NCI-H128 (cell line): ENCODE results near the gene FOXP1.

ENCODE experiments used
- DNase-seq: peaks from one replicate; lab custom pipeline; 2025; ENCODE audit not compliant: unreplicated experiment; lab: John Stamatoyannopoulos, UW

The FOXP1 gene

DNA sequence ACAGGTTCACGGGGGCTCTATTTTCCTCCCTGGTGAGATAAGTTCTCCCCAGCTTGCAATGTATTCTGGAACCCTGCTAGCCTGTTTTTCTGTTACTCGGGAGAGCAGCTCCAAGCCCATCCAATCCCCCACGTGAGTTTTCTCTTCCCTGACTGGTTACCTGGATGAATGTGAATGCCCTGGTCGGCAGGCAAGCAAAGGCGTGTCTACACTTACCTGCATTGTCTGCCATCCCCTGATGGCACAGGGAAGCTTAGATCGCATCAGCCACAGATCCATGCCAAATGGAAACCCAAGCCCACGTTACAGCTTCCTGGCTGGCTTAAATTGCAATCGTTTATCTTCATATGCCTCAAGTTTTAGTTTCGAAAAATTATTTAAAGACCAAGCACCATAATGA, 149.9 kb downstream of the FOXP1 start:
- no peak for DNase-seq

DNA sequence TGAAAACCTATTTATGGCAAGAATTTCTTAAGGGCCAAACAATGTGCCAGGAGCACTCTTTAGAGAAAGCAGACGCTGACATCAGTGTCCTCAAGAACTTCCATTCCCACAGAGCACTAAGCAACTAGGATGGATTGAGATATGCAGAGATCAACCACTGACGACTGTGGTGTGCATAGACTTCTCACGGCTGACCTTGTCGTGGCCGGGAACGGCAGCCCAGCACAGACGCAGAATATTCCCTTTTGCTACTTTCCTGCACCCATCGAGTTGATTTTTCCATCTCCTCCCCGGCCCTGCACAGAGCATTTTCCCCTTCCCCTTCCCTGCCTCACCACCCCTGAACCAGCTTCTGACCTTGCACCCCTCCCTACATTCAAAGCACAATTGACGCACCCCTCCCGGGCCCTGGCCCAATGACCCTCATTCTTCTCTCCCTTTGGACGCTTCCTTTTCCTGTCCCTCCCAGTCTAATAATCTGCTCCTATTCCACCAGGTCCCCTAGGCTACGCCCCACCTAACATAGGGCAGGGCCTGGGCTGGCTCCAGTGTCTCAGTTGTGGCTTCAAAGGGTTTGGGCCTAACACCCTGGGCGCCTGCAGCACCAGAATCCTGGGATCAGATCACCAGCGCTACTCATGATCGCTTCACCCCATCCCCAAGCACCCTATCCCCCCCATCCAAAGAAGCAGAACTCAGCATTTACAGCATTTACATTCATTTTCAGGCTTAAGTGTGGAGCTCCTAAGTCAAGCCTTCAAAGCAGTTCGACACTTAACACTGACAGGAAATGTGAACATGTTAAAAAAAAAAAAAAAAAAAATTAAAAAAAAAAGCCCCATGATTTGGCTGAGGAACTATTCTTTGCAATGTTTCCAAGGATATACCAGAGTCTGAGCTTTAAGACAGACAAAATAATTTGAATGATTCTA, 151.2 kb downstream of the FOXP1 start:
- no peak for DNase-seq

DNA sequence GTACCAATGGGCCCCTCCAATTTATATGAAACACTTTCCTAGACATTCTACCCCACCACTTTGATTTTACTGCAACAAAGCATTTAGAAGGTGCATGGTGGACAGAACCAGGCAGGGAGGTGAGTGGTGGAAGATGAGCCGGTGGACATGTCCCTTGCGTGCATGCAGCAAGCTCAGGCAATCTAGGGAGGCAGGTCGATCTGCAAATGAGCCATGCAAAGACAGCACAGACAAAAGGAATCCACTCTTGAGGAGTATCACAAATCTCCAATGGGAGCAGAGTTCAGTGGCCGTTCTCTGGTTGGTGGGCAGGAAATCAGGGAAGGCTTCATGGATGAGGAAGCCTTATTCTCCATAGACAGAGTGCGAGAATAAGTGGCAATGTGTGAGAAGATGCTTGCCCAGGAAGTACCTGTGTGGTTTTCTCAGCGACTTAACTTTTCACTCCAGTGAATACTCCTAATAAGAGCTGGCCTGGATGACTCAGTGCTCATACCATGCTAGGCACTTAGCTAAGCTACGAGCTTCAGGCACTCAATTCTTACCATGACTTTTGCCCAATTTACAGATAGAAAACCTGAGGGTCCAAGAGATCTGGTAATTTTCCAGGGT, 152.5 kb downstream of the FOXP1 start:
- DNase-seq = no peak

DNA sequence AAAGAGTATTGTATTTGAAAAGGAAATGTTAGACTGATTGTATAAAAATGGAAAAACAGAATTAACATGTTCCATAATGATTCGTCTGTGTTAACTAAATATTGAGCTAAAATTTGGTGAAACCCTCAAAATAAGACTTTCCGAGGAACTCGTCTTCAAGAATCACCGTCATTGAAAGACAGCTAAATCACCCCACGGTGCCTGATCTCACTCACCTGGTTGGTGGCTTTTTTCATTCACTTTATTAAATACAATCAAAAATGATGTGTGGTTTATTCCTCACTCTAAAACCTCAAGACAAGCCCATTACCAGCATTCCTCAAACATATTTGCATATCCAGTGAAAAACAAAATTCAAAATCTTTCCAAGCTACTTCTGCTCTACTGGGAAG, 153.9 kb downstream of the FOXP1 start:
- no peak for DNase-seq

DNA sequence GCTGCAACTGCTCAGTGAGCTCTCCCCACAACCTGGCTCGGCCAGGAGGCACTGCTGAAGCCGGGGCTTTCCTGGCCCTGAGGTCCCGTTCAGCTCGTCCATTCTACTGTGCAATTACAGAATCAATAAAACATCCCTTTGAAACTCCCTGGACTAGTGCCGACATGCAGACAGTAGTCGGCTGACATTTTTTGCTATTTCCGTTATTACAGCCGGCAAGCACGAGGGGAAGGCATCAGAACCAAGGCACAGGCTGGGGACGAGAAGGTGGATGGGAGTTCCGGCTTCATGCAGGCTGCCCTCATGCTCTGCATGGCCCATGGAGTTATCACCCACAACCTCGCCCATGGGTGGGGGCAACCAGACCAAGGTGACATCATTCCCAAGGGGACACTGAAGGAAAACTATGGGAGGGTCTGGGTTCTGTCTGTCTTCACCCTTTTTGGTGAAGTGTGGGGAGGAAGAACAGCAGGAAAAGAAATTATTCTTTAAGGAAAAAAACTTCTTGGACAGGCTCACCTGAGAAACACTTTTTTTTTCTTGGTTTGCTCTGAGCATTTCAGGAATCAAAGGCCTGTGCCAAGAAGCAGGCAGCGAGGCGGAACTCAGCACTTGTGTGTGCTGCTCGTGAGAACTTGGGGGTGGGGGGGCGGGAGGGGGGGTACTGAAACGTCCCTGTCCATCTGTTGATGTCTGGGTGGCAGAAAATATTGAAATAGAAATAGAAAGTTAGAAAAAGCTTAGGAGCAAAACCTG, 154.5 kb downstream of the FOXP1 start:
- no peak for DNase-seq

DNA sequence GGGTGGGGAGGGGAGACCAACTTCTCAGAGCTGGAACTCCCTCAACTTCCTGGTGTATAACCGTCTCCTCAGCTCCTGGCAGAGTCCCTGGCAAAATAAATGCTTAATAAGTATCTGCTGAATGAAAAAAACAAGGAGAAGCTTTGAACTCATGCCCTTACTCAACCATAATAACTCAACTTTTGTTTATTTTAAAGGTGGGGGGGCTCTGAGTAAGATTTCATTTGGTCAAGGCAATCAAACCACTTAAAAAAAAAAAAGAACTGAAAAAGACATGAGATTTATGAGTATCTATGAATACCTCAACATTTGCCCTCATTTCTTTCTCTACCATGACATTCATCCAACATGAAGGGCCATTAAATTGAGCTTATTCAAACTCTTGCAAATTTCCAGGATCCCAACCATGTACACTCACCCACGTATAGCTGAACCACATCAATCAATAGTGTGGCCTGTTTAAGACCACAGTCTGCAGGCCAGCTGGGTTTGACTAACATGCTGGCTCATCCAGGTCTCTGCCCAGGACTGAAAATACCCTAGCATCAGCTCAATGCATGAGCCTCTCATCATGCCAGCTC, 157.9 kb downstream of the FOXP1 start:
- no peak for DNase-seq

DNA sequence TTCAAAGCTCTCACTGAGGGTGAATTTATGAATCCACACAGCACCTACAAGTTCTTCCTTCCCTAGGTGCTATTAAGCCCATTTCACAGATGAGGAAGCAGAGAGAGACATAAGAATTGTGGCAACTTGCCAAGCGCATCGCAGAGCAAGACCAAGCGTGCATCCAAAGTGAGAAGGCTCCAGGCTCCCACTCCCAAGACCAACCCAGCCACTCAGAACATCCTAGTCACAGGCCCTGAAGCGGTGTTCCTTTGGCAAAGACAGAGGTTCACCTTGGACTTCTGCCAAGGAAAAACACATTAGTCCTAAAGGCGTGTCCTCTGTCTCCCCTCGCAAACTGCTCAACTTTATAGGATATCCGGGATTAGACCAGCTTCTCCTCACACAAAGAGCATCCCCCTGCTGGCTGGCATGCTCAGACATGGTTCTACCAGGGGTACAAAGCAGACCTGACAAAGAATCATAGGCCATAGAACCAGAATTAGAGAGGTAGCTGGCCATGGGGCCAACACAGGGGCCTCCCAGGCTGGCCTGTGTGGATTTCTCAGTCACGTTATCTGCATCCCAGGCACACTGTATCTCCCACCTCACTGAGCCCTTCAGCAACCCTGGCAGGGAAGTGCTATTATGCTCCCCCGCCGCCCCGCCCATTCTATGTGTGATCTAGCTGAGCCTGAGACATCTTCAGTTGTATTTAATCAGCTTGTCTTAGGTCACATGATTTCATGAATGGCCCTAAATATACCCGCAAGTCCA, 160.2 kb downstream of the FOXP1 start:
- no peak for DNase-seq

DNA sequence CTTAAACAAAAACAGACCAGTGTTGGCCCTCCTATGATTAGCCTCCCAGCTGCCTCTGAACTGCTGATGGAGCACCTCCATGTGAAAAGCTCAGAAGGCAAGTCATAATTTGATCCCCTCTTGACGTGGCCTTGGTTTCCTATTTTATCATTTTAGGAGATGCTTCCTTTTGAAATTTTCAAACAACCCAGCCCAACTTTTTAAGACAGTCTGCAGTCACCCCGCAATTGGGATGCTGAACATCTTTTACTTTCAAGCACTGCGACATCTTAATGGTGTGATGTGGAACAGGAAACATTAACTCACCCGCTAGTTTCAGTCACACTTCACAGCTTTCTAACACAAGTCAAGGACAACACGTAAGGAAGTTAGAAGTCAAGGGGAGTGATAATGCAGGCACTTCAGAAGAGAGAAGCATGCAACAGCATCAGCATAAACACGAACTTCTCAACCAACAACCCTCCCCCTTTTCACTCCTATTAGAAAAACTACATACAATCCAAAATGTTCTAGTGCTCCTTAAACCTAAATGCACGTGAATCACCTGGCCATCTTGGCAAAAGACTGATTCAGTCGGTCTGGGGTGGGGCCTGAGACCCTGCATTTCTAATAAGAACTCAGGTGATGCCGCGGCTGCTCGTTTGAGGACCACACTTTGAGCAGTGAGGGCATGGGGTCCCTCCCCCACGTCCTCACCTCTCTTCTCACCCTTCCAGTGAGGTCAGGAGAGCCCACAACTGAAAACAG, 161.5 kb downstream of the FOXP1 start:
- no peak for DNase-seq

DNA sequence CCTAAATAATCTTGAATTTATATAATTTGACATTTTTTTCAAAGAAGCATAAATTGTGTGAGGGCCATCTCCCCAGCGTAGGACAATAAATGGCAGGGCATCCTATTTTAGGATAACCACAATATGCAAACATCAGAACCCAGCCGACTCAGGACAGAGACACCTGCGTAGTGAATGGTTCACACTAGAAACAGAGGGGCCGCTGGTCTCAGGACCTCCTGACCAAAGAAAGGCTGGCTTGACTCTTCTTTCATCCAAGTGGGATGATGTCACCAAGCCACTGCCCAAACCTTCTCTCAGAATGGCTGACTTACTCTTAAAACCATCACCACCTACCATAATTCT, 162.1 kb downstream of the FOXP1 start:
- DNase-seq = no peak

DNA sequence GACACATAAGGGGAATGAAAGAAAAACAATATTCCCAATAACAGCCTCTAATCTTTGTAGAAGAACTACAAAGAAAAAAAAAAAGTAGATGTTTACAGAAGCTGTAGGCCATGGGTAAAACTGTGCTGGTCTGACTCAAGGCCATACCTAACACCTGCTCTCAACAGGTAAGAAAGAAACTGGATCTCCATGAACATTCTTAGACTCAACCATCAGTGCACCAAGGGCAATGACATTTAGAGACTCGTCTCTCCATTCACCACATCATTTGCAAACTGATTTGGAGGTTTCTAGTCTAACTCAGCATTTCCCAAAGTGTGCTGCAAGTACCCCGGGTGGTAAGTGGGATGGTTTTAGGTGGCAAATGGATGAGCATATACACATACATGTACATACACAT, 164.2 kb downstream of the FOXP1 start:
- DNase-seq = no peak

DNA sequence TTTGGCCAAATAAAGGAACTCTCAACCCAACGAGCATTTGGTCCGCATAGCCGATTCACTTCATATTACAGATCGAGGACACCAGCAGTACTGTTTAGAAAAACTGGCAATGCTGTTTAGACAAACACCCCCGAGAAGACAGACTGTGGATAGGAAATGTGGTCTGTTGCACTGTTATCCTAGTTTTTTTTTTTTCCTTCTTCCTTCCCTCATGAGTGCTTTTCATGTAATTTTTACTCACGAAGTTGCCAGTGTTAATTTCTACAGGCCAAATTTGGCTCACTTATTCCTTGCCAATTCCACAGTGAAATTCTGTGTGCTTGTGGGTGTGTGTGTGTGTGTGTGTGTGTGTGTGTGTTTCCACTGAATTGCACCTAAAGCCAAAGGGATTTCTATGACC, 165.7 kb downstream of the FOXP1 start:
- no peak for DNase-seq

DNA sequence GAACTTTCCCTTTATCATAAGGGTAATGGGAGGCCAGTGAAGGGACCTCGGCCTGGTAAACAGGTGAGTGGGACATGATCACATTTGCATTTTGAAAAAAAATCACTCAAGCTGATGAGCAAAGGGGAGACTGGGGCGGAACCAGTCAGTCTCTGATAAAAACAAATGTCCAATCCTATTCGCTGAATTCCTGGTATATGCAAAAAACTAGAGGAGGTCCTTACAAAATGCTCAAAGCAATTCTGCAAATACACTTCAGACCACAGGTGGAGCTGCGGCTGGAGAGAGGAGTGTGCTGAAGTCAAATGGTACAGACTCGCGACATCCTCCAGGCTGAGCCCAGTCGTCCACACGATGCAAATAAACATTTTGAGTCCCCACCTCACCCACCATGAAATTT, 166.7 kb downstream of the FOXP1 start:
- no peak for DNase-seq

DNA sequence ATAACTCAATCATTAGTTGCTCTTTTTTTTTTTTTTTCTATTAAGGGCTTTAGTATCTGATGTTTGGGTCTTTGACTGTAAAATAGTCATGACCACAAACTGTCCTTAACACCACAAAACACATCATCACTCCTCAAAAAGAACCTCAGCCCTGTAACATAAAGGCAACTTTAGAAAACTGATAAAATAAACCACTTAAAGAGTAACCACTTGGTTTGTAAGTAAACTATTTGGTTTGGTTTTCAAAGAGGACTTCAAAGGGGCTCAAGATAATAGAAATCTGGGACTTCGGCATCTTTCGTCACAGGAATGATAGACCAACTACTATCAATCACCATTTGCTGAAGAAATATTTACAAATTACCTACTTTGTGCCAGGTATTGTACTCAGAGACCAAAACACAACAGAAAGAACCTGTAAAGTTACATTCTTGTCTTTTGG, 167.8 kb downstream of the FOXP1 start:
- DNase-seq = no peak

DNA sequence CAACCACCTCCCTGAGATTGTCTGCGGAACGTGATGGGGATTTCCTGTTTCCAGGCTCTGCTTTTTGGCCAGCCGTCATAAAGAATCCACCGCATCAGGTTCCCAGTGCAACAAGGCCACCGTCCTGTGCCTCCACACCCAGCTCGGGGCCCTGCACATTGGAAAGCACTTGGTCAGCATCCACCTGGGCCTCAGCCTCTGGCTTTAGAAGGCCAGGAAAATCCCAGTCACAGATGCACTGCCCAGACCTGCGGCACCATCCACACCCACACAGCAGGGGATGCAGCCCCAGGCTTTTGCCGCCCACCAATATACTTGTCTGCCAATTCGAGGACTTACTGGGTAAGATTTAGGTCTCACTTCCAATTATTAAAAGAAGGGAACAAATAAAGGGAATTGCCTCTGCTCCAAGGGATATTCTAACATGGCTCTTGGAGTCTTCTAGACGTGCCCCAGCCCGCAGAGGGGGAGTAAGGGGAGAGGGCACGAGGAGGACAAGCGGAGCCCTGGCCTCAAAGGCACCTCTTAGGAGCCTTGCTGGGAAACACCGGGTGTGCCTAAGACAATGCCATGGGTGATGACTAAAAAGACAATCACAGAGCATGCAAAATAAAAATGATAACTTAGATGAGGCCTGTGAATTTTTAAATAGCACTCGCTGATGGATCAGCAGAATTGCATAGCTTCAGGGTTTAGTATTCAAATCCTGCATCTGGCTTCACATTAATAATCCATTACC, 169.2 kb downstream of the FOXP1 start:
- DNase-seq = no peak

DNA sequence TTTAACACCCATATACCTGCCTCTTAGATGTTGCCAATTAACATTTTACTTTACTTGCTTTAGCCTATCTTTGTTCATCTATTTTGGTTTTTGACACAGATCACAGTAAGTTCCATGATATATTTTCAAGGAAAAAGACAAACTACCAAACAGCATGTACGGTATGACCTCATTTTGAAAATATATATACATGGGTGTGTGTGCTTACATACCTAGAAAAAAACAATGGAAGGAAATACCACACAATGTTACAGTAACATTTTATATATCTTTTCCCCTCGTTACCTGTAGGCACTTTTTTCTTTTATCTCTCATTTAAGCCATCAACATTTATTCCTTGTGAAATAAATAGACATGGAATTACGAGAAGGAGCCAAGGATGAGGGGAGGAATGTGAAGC, 170.0 kb downstream of the FOXP1 start:
- DNase-seq = no peak

DNA sequence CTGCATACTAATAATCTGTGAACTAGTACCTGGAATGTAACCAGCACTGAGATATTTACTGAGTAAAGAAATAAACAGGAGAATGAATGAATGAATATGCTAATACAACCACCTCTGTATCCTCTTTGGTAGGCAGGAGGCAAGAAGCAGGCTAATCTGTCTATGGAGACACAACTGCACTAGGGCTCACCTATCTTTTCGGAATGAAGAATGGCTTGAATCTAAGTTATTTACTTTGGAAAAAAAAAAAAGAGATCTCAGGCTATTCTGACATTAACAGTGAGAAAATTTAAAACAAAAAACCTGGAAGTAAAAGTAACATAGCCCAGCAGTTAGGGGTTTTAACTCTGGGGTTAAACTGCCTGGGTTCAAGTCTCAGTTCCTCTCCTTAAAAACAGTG, 174.2 kb downstream of the FOXP1 start:
- no peak for DNase-seq

DNA sequence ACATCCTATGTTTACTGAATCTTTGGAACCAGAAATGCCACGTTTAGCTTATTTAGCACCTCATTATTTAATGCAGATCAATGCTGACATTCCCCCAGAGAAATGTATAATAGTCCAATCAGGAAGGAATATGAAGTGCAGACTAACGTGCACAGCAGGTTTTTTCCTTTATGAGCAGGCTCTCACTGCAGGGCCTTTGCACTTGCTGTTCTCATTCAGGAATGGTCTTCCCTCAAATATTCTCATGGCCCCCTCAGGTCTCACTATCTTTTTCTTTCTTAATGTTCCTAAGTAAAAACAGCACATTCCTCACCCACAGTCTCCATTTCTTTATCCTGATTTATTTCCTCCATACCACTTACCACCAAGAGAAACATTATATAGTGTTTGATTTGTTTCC, 174.6 kb downstream of the FOXP1 start:
- no peak for DNase-seq

DNA sequence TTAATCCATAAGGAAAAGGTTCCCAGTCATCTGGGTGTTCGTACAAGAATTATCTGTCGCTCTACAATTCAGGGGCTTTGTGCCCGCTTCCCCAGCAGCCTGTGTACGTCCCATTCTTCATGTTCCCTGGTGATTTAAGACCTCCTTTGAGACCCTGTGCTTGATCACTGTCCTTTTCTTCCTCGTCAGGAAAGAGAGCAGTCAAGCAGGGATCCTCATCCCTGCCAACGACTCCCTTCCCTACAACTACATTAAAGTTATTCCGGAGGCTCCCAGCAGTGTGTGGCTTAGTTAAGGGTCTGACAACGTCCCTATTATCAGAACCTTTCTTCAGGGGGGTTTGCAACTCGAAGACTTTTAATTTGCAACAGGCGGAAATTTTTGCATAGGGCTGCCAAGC, 175.7 kb downstream of the FOXP1 start:
- DNase-seq = no peak

DNA sequence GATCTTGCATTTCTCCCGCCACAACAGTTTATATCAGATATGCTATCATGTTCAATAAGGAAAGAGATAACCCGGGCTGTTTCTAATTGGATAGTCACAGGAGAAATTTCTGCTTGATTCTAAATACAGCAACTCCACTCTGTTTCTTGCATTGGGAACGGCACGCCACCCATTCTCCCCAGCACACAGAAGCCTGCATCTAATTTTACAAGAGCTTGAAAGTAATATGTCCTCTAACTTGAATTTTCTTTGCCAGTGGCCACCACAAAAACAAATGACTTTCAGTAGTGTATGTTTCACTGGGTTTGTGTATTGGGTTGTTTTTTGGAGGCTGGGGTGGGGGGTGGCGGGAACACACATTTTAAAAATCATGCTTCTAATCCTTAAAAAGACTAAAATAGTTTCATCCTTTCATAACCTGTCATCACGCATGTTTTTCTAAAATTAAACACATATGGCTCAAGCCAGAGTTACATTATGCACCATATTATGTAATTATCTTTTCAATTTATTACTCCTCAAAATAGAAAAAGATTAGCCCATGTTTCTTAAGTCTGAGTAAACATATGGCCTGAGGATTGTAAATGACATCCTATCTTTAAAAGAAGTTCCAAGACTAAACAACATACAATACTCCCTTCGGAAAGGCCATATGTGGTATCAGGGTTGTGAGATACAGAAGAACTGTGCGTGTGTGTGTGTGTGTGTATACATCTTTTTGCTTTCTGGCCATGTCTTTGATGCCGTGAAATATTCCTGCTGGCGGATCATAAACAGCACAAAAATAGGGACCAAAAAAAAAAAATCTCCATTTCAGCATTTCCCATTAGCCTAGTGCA, 176.3 kb downstream of the FOXP1 start:
- DNase-seq = no peak
